ENCODE results near the gene RBM4. TPM values are rescaled to one million over a fixed set of nuclear protein-coding genes. Genes with fewer than 3 reads are reported as not detected.
A peak's percentile ranks its signal among the peaks of the same experiment; 100 is the strongest.

Gene RBM4
- total and polyA plus RNA-seq, 2 of the 13 experiments (the other 11 are each of a cell fraction or from before 2014, with no cell fraction given) = 126 to 136 TPM

- Histone ChIP-seq H3K9ac (ENCODE audit: insufficient read depth, low read depth, low read length) (no peak overlapping the region), H3K27ac (ENCODE audit: extremely low read length, insufficient read depth, low read length) (no peak overlapping the region), H3K79me2 (ENCODE audit: insufficient read depth, low read length) (peaks cover 54% of the 10 kb centered on the region), H3K36me3 (replicated peaks in 1 of 2; ENCODE audit: control insufficient read depth in 1 of 2, insufficient read depth in 2 of 2, low read length in 2 of 2) (peaks cover 20 to 69% of the 10 kb centered on the region in 2 experiments), H3K9me3 (ENCODE audit: low read length) (no peaks in the 10 kb centered on the region), H2AFZ (ENCODE audit: low read length) (no peak overlapping the region), H3K27me3 (ENCODE audit: control insufficient read depth in 1 of 2, insufficient read depth in 2 of 2, low read length in 2 of 2) (no peaks in the 10 kb centered on the region), H4K20me1 (ENCODE audit: insufficient read depth, low read length) (peaks cover 56% of the 10 kb centered on the region), H3K4me2 (ENCODE audit: low read depth, low read length) (no peak overlapping the region), H3K4me3 (replicated peaks in 1 of 3; ENCODE audit: insufficient read depth in 1 of 3, low read depth in 2 of 3, low read length in 3 of 3) (no peak overlapping the region), H3K4me1 (ENCODE audit: insufficient read depth, low read length) (peaks cover 49% of the 10 kb centered on the region)
- DNase-seq (ENCODE audit: low spot score) = no peak
- BruUV-seq (replicated peaks) = TSS peak; percentile 4
- ATAC-seq = no peak
- TF ChIP-seq IKZF5 (CRISPR knock-in tag; IDR thresholded peaks at IDR 0.05) (no peak), POLR2A (IDR thresholded peaks at IDR 0.05; ENCODE audit: insufficient read depth in 1 of 2, low read depth in 2 of 2, low read length in 2 of 2) (0 out of 4 replicates have a peak, but pooled peaks of 1 of the 2 experiments have one; percentile 17)
- intact Hi-C loops (cut with micrococcal nuclease; ENCODE audit: unreplicated experiment) (no loop called here), in situ Hi-C loops (cut with HindIII; ENCODE audit: extremely low pct_ligation_motif_present, low pct_unique_long_range_greater_than_20kb) (no loop called here)
- 98% methylated on average over 4 of the region's 4 CpGs for WGBS (ENCODE audit: low lambda C conversion rate)
- ChIA-PET CTCF (ENCODE audit: low intra/inter-chr PET ratio, low total read pairs) (no interaction called here), POLR2A (interaction anchor here (0.6 to 4.5 kb wide), 2 partner anchors 8 to 336 kb away, joined by 3 to 43 read pairs; partner anchors contain the start of gene RBM4)
- FAIRE-seq = no peak
These were observed 8.3 kb downstream of the RBM4 start for GRCh38 chr11:66646828-66647227.

GRCh38 chr11:66649903-66650302 lies 11.4 kb downstream of the RBM4 start:
- TF ChIP-seq RBM22 (optimal IDR thresholded peaks at IDR 0.05; ENCODE audit: low read length) = peak; percentile 75
- no peak for TF ChIP-seq MATR3 (CRISPR knock-in tag; IDR thresholded peaks at IDR 0.05)
- TF ChIP-seq PBX2 (CRISPR knock-in tag; IDR thresholded peaks at IDR 0.05) = no peak
- TF ChIP-seq SATB2 (CRISPR knock-in tag; IDR thresholded peaks at IDR 0.05) = no peak
- TF ChIP-seq AGO1 (IDR thresholded peaks at IDR 0.05; ENCODE audit: low read depth, low read length, poor library complexity, severe bottlenecking) = no peak
- no peak for TF ChIP-seq ZBTB14 (CRISPR knock-in tag; IDR thresholded peaks at IDR 0.05)
- Histone ChIP-seq H3K79me2 (ENCODE audit: insufficient read depth, low read length) (peaks cover 27% of the 10 kb centered on the region), H3K27me3 (ENCODE audit: control insufficient read depth in 1 of 2, insufficient read depth in 2 of 2, low read length in 2 of 2) (no peaks in the 10 kb centered on the region), H3K4me2 (ENCODE audit: low read depth, low read length) (no peak overlapping the region), H4K20me1 (ENCODE audit: insufficient read depth, low read length) (peaks cover 31% of the 10 kb centered on the region), H3K27ac (ENCODE audit: extremely low read length, insufficient read depth, low read length) (no peak overlapping the region), H3K9ac (ENCODE audit: insufficient read depth, low read depth, low read length) (no peak overlapping the region), H2AFZ (ENCODE audit: low read length) (no peak overlapping the region), H3K4me3 (replicated peaks in 1 of 3; ENCODE audit: insufficient read depth in 1 of 3, low read depth in 2 of 3, low read length in 3 of 3) (no peak overlapping the region), H3K9me3 (ENCODE audit: low read length) (no peaks in the 10 kb centered on the region), H3K4me1 (ENCODE audit: insufficient read depth, low read length) (peaks cover 18% of the 10 kb centered on the region), H3K36me3 (replicated peaks in 1 of 2; ENCODE audit: control insufficient read depth in 1 of 2, insufficient read depth in 2 of 2, low read length in 2 of 2) (peaks cover 10 to 54% of the 10 kb centered on the region in 2 experiments)
- 92% methylated on average over 5 of the region's 5 CpGs for WGBS (ENCODE audit: low lambda C conversion rate)
- ChIA-PET POLR2A (interaction anchor here (1.0 to 4.5 kb wide), 4 partner anchors 11 to 57 kb away, joined by 3 to 43 read pairs (median 4); partner anchors contain the start of genes CCDC87, CCS, RBM14 and RBM4), CTCF (ENCODE audit: low intra/inter-chr PET ratio, low total read pairs) (no interaction called here)
- in situ Hi-C loops (cut with HindIII; ENCODE audit: extremely low pct_ligation_motif_present, low pct_unique_long_range_greater_than_20kb) = no loop called here
- FAIRE-seq = no peak
- intact Hi-C loops (cut with micrococcal nuclease; ENCODE audit: unreplicated experiment) = no loop called here
- peak; percentile 16 for DNase-seq (ENCODE audit: low spot score)
- BruUV-seq (replicated peaks) = no TSS peak
- ATAC-seq = peak; percentile 6; the same call in 1 of the 3 replicates

Measured in HepG2 (cell line).